Transverse colon (tissue), 4 donors: ENCODE data around the gene PAK2. TPM values are rescaled to one million over a fixed set of nuclear protein-coding genes. Genes with fewer than 3 reads are reported as not detected.
"Not testable (repeated sequence)": the region's sequence is repeated elsewhere in the genome, so short reads cannot be mapped to it uniquely, and the experiment has no call there.

ENCODE experiments used
- DNase-seq: peaks from one replicate; pipeline ENCODE4 v3.0.0-alpha.2; 2019
- H3K27ac ChIP-seq, 4 donors: fragments of 200-600 bp; sonication (generic); 2 replicates each; pipeline ENCODE4 v1.5.1; 2016 to 2018; ENCODE audit warnings: inconsistent platforms in 4 of 4
- H3K27me3 ChIP-seq: fragments of 200-600 bp; sonication (generic); 2 replicates; pipeline ENCODE4 v1.5.1; 2017; ENCODE audit warnings: inconsistent platforms
- H3K36me3 ChIP-seq, 4 donors: fragments of 200-600 bp; sonication (generic); 2 replicates each; pipeline ENCODE4 v1.5.1; 2017 to 2019; ENCODE audit warnings: inconsistent platforms in 4 of 4
- H3K4me1 ChIP-seq, 4 donors: fragments of 200-600 bp; sonication (generic); 2 replicates each; pipeline ENCODE4 v1.5.1; 2017 to 2020; ENCODE audit warnings: inconsistent platforms in 4 of 4
- H3K4me3 ChIP-seq, 4 donors: fragments of 200-600 bp; sonication (generic); 1 replicate in 1 of 4; 2 replicates in 3 of 4; pipeline versions ENCODE4 v1.5.1 to v1.6.1; 2017 to 2019; ENCODE audit warnings: inconsistent platforms in 4 of 4
- H3K9me3 ChIP-seq, 2 donors: fragments of 200-600 bp; sonication (generic); 2 replicates each; pipeline ENCODE4 v1.5.1; 2017 to 2019; ENCODE audit warnings: inconsistent platforms in 2 of 2
- CTCF ChIP-seq, 5 experiments: fragments of 200-600 bp in 3 of 5; fragments of 450-650 bp in 2 of 5; sonication (generic) in 3 of 5; IDR thresholded peaks; 1 replicate in 2 of 5; 2 replicates in 3 of 5; pipeline ENCODE4 v1.5.1; 2016 to 2017; ENCODE audit warnings: antibody characterized with exemption in 5 of 5, inconsistent platforms in 3 of 5, mild to moderate bottlenecking in 2 of 5, moderate library complexity in 1 of 5
- EP300 ChIP-seq: sonication (generic); formaldehyde crosslinking; IDR thresholded peaks from one replicate; pipeline ENCODE4 v1.6.1; 2017; ENCODE audit warnings: antibody characterized with exemption, low read depth
- POLR2A ChIP-seq: fragments of 450-650 bp; IDR thresholded peaks from one replicate; pipeline ENCODE4 v1.6.1; 2016; ENCODE audit warnings: antibody characterized with exemption, mild to moderate bottlenecking, moderate library complexity
- POLR2AphosphoS5 ChIP-seq, 3 donors: sonication (generic); formaldehyde crosslinking; IDR thresholded peaks; one replicate each; pipeline ENCODE4 v1.6.1; 2016; ENCODE audit warnings: antibody characterized with exemption in 3 of 3
- WGBS, 2 donors: methylation state at CpG; one replicate each; pipeline ENCODE4 v1.1.5; 2018; ENCODE audit warnings: low coverage in 1 of 2; 5-methylcytosine and 5-hydroxymethylcytosine counted together
- in situ Hi-C, 4 donors: fragments of 200-750 bp; cut with MboI; loops; one replicate each; pipeline versions ENCODE4 v1.15.0 to v1.15.1; 2017; ENCODE audit warnings: low sequenced_read_pairs in 3 of 4, low pct_ligation_motif_present in 1 of 4, low pct_unique_long_range_greater_than_20kb in 1 of 4
- intact Hi-C: fragments of 100-400 bp; cut with DNase I; formaldehyde crosslinking; loops from one replicate; pipeline ENCODE4 v1.15.1; 2023; ENCODE audit warnings: low total_unique reads
- total RNA-seq, 4 donors: library from RNA; depleted of rRNA; stranded (reverse); fragments of >200 nt; gene quantifications; one replicate each; pipeline ENCODE4 v1.1.0, GENCODE V29; 2016

The PAK2 gene
- total RNA-seq, 4 donors from 2014 or later = 16.3 to 54.5 (median 36.7) TPM

DNA sequence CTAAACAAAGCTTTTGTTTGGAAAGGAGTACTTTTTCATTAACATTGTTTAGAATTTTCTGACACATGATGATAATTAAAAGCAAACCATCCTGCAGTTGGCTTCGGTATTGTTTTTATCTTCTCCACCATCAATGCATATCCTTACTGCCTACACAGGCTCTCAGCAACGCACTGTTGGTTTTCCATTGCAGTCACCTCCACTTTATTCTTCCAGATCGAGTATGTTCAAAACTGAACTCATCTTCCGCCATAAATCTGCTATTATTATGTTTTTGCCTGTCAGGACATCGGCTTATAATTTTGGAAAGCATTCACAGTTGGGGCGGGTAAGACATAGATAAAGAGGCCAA is 127.5 kb downstream of the PAK2 start:
- Histone ChIP-seq H3K9me3 (peaks cover 0 to 6% of the 10 kb centered on the region in 2 donors), H3K4me1 (peaks cover 9 to 30% (median 19%) of the 10 kb centered on the region in 4 donors), H3K27ac (peak overlapping the region; percentile 95 to 98 (median 96)), H3K27me3 (no peaks in the 10 kb centered on the region), H3K36me3 (no peaks in the 10 kb centered on the region), H3K4me3 (peak overlapping the region; percentile 4 to 91 (median 83))
- TF ChIP-seq POLR2A (no peak), CTCF (IDR thresholded peaks at IDR 0.05) (no peak), EP300 (no peak), POLR2AphosphoS5 (IDR thresholded peaks at IDR 0.05) (no peak)
- no peak for DNase-seq
- intact Hi-C loops (no loop called here), in situ Hi-C loops (no loop called here)
- 37 to 42% methylated on average over 6 of the region's 6 CpGs for WGBS, 2 donors

GRCh38 chr3:196867507-196868296 is 128.0 kb downstream of the PAK2 start, which contains the start of gene SENP5:
SENP5 (plus strand) TSS chr3:196867920; CDS start chr3:196885182, 17,262 bp downstream.
- Histone ChIP-seq H3K9me3 (peaks cover 0 to 6% of the 10 kb centered on the region in 2 donors), H3K27ac (peak within 1 kb of the TSS; percentile 95 to 98 (median 96)), H3K4me1 (peaks cover 9 to 35% (median 21%) of the 10 kb centered on the region in 4 donors), H3K4me3 (peak within 1 kb of the TSS; percentile 76 to 91 (median 90)), H3K36me3 (no peaks in the 10 kb centered on the region), H3K27me3 (no peaks in the 10 kb centered on the region)
- peak; percentile 94 for DNase-seq
- WGBS, 2 donors = 0 to 1% methylated on average over 1 to 49 of the region's 93 CpGs
- intact Hi-C loops = no loop called here
- in situ Hi-C loops = no loop called here
- TF ChIP-seq CTCF (IDR thresholded peaks at IDR 0.05) (no peak), POLR2A (peak; percentile 96), EP300 (no peak), POLR2AphosphoS5 (IDR thresholded peaks at IDR 0.05) (peak; percentile 93 to 99 (median 99))

GRCh38 chr3:196868297-196868661 is 128.6 kb downstream of the PAK2 start:
- H3K9me3 ChIP-seq = peaks cover 0 to 1% of the 10 kb centered on the region in 2 donors
- TF ChIP-seq EP300 (no peak), POLR2AphosphoS5 (IDR thresholded peaks at IDR 0.05) (no peak), CTCF (IDR thresholded peaks at IDR 0.05) (peak in 1 of 5 experiments; percentile 21), POLR2A (no peak)
- in situ Hi-C loops (no loop called here), intact Hi-C loops (no loop called here)
- DNase-seq = peak; percentile 17
- no peaks in the 10 kb centered on the region for H3K36me3 ChIP-seq
- 0% methylated on average over 28 of the region's 29 CpGs; no CpG with 5 or more reads in 1 of the 2 donors for WGBS, 2 donors
- peaks cover 9 to 36% (median 21%) of the 10 kb centered on the region in 4 donors for H3K4me1 ChIP-seq
- peak overlapping the region; percentile 95 to 98 (median 96) for H3K27ac ChIP-seq
- H3K27me3 ChIP-seq = no peaks in the 10 kb centered on the region
- peak overlapping the region; percentile 76 to 91 (median 90) for H3K4me3 ChIP-seq

GRCh38 chr3:196872316-196872715 is 132.7 kb downstream of the PAK2 start:
- no peak for TF ChIP-seq EP300
- no peak for TF ChIP-seq POLR2A
- TF ChIP-seq CTCF (IDR thresholded peaks at IDR 0.05) = no peak
- no peak for TF ChIP-seq POLR2AphosphoS5 (IDR thresholded peaks at IDR 0.05)
- in situ Hi-C loops = no loop called here
- no peaks in the 10 kb centered on the region for H3K9me3 ChIP-seq
- no peaks in the 10 kb centered on the region for H3K36me3 ChIP-seq
- H3K4me3 ChIP-seq = no peak overlapping the region
- intact Hi-C loops = no loop called here
- H3K27ac ChIP-seq = no peak overlapping the region
- no peak for DNase-seq
- no peaks in the 10 kb centered on the region for H3K27me3 ChIP-seq
- WGBS, 2 donors = 73 to 78% methylated on average over 4 of the region's 4 CpGs
- H3K4me1 ChIP-seq = peaks cover 9 to 29% (median 17%) of the 10 kb centered on the region in 4 donors

DNA sequence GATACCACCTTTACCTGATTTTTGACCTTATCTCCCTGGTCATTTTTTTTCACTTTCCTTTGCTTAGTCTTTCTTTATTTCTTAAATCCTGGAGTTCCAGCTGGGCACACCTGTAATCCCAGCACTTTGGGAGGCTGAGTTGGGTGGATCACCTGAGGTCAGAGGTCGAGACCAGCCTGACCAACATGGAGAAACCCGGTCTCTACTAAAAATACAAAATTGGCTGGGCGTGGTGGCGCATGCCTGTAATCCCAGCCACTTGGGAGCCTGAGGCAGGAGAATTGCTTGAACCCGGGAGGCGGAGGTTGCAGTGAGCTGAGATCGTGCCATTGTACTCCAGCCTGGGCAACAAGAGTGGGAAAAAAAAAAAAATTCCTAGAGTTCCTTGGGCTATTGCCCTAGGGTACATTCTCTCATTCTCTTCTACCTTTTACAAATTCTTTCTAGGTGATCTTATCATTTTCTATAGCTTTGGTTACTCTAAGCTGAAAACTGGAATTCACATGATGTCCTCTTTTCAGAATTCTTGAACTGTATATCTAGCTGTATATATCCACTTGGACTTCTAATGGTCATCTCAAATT is 134.9 kb downstream of the PAK2 start:
- in situ Hi-C loops, H3K4me3 ChIP-seq, H3K36me3 ChIP-seq, DNase-seq, H3K27ac ChIP-seq, H3K27me3 ChIP-seq, intact Hi-C loops, H3K9me3 ChIP-seq: not testable (repeated sequence)
- 96 to 97% methylated on average over 7 of the region's 7 CpGs for WGBS, 2 donors
- H3K4me1 ChIP-seq = peaks cover 0 to 17% (median 8%) of the 10 kb centered on the region in 4 donors
